ENCODE measurements around the gene ANO9.

The ANO9 gene, protein sequence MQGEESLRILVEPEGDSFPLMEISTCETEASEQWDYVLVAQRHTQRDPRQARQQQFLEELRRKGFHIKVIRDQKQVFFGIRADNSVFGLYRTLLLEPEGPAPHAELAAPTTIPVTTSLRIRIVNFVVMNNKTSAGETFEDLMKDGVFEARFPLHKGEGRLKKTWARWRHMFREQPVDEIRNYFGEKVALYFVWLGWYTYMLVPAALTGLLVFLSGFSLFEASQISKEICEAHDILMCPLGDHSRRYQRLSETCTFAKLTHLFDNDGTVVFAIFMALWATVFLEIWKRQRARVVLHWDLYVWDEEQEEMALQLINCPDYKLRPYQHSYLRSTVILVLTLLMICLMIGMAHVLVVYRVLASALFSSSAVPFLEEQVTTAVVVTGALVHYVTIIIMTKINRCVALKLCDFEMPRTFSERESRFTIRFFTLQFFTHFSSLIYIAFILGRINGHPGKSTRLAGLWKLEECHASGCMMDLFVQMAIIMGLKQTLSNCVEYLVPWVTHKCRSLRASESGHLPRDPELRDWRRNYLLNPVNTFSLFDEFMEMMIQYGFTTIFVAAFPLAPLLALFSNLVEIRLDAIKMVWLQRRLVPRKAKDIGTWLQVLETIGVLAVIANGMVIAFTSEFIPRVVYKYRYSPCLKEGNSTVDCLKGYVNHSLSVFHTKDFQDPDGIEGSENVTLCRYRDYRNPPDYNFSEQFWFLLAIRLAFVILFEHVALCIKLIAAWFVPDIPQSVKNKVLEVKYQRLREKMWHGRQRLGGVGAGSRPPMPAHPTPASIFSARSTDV

DNA sequence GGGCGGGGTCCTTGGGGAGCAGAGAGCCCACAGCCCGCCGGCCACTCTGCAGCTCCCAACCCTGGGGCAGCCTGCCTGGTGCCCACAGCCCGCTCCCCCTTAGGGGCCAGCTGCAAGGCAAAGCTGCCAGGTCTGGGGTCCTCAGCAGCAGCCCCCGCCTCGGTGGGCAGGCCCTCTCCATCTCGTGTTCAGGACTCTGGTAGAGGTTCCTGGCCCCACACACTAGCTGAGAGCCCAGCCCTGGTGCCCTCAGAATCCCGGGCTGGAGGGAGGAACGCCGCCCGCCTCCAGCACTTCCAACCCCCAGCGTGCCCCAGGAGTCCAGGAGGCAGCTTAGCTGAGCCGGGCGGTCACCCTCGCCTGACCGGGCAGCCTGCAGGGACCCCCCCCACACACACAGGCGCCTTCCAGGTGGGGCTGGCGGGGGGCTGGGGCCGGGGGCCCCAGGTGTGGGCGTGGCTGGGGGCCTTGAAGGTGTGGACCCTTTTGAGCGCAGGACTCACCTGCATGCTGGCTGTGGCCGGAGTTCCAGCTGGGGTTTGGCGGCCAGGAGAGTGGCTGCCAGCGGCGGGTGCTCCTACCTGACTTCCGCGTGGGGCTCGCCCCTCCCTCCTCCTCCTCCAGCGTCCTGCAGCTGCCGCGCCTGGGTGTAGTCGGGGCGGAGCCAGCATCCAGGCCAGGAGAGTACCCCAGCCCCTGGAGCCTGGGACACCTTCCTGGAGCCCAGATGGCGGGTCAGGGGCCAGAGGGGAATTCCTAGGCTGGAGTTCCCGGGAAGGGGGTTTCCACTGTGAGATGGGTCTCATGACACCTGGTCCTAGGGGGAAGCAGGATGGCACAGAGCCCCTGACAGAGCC is at the start of gene ANO9:
ANO9 (minus strand) TSS at position 594 of the 857 bp plus-strand sequence; CDS start at position 509, 85 bp downstream.
- peak in 1 of 2 donors; percentile 29 for DNase-seq (ENCODE audit: low read depth in 2 of 2)

DNA sequence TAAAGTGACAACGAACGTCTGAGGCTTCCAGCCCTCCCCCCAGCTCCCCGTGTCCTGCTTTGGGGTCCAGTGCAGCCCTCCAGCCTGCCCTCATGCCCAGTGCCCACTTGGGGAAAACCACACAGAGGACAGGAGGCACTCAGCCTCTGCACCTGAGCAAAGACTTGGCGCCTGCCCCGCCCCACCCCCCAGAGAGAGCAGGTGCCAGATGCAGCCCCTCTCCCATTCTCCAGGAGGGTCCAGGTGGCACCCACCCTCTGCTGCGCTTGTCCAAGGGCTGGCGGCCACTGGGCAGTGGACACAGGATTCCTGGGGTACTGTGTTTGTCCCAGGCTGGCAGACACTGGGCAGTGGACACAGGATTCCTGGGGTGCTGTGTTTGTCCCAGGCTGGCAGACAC is 49.5 kb upstream of the ANO9 start:
- no peak for DNase-seq (ENCODE audit: low read depth in 2 of 2)

DNA sequence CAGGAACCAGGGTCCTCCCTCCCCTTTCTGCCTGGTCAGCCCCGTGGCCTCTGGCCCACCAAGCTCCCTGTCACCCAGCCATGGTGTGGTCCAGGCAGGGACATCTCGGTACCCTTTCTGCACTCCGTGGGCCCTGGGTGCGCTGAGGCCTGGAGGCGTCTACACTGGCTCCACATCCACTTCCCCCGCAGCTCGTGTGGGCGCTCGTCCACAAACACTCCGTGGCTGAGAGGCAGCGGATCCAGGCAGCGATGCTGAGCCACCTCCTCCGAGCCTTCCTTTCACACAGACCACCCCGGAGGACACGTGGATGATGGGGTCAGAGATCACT is 49.1 kb upstream of the ANO9 start:
- no peak for DNase-seq (ENCODE audit: low read depth in 2 of 2)

DNA sequence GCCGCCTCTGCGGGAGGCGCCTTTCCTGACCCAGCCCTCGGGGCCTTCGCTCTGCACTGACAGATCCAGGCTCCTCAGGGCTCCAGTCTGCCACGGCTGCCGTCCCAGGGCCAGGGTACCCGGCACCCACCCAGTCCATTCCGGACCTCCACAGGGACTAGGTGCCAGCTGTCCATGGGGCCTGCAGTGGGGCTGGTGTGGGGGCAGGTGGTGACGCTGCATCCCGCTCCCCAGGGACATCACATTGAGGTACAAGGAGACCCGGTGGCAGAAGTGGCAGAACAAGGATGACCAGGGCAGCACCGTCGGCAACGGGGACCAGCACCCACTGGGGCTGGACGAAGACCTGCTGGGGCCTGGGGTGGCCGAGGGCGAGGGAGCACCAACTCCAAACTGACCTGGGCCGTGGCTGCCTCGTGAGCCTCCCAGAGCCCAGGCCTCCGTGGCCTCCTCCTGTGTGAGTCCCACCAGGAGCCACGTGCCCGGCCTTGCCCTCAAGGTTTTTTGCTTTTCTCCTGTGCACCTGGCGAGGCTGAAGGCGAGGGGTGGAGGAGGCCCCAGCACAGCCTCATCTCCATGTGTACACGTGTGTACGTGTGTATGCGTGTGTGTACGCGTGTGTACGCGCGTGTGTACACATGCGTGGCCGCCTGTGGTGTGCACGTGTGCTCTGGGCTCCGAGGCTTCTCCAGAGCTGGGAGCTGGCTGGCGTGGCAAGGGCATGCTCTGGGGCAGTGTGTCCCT is 48.5 kb upstream of the ANO9 start:
- DNase-seq (ENCODE audit: low read depth in 2 of 2): no peak

DNA sequence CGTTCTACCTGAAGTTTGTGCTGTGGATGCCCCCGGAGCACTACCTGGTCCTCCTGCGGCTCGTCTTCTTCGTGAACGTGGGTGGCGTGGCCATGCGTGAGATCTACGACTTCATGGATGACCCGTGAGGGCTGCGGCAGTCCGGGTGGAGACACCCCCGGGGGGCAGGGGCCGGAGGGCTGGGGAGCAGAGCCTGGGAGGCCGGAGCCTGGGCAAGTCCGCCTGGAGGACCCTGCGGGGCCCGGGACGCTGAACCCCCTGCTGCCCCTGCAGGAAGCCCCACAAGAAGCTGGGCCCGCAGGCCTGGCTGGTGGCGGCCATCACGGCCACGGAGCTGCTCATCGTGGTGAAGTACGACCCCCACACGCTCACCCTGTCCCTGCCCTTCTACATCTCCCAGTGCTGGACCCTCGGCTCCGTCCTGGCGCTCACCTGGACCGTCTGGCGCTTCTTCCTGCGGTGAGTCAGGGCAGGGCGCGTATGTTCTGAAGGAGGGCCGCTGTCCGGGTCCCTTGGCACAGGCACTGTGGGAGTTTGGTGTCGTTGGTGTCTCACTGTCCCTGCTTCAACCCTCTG is 47.9 kb upstream of the ANO9 start:
- DNase-seq (ENCODE audit: low read depth in 2 of 2): no peak

DNA sequence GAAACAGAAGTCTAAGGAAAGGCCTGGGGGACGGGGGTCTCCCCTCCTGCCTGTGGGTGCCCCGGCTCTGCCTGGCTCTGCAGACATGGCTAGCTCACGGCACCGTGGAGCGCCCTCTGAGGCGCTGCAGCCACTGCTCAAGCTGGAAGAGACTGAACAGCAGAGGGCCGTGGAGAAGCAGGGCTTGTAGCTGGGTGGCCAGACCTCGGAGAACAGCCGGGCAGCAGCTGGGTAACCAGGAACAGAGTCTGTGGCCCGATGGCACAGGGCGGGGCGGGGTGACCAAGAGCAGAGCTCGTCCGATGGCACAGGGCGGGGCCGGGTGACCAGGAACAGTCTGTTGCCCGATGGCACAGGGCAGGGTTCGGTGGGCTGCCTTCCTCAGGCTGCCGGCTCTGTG is 47.2 kb upstream of the ANO9 start:
- DNase-seq (ENCODE audit: low read depth in 2 of 2): no peak

DNA sequence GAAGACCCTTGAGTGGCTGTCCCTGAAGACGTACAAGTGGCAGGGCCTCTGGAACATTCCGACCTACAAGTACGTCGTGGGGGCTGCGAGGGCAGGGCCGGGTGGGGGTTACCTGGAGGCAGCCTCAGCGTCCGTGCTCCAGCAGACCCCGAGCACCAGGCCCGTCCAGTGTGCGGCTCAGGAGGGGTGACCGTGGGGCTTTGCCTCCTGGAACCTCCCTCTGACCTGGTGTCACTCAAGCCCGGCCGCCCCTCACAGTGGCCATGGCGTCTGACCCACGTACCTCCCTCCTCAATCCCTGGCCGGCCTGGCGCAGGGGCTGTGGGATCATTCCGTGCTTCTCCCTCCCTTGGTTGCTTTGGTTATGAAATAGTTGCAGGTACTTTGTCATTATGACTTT is 46.8 kb upstream of the ANO9 start:
- no peak for DNase-seq (ENCODE audit: low read depth in 2 of 2)

DNA sequence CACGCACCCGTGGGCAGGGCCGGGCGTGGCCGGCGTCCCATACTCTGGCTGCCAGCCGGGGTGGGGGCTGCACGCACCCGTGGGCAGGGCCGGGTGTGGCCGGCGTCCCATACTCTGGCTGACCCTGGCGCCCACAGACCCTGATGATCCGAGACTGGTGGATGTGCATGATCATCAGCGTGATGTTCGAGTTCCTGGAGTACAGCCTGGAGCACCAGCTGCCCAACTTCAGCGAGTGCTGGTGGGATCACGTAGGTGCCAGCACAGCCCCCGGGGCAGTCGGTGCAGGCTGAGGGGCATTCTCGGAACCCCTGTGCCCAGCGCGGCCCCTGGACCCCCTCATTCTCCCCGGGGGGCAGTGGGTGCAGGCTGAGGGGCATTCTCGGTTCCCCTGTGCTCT is 46.3 kb upstream of the ANO9 start:
- DNase-seq (ENCODE audit: low read depth in 2 of 2): no peak

DNA sequence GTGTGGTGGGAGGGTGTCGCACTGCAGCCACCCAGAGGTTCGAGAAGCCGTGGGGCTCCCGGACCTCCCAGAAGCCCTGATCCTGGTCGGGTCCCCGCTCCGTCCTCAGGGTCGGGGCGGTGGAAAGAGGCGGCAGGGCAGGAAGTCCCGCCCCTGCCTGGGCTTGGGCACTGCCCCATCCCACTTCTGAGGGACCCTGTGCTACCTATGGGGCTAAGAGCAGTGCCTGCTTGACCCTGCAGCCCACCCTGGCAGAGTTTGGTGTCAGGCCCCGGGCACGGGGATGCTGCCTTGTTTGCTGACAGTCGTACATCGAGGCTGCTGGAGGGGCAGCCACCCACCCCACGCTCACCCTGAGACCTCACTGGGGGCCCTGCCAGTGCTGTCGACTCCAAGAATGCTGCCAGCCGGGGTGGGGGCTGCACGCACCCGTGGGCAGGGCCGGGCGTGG is 45.8 kb upstream of the ANO9 start:
- DNase-seq (ENCODE audit: low read depth in 2 of 2): no peak

DNA sequence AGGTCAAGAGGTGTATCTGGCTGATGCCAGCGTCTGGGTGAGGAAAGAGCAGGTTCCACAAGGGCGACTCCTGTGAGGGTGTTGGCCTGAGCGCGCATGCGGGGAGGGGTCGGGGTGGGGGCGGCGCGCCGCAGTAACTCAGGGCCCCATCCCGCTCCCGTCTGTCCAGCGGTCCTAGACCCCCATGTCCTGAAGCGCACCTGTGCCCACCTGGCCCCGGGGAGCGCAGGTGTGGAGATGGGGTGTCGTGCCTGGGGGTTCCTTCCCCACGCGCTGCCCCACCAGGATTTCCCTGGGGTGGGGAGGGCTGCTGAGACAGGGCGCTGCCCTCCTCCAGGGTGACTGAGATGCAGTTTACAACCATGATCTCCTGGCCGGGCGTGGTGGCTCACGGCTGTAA is 44.4 kb upstream of the ANO9 start:
- no peak for DNase-seq (ENCODE audit: low read depth in 2 of 2)

DNA sequence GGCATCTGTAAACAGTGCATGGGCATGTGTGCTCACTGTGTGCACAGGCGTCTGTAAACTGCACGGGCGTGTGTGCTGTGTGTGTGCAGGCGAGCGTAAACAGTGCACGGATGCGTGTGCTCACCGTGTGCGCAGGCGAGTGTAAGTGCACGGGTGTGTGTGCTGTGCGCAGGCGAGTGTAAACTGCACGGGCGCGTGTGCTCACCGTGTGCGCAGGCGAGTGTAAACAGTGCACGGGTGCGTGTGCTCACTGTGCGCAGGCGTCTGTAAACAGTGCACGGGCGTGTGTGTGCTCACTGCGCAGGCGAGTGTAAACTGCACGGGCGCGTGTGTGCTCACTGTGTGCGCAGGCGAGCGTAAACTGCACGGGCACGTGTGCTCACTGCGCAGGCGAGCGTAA is 42.8 kb upstream of the ANO9 start:
- no peak for DNase-seq (ENCODE audit: low read depth in 2 of 2)

DNA sequence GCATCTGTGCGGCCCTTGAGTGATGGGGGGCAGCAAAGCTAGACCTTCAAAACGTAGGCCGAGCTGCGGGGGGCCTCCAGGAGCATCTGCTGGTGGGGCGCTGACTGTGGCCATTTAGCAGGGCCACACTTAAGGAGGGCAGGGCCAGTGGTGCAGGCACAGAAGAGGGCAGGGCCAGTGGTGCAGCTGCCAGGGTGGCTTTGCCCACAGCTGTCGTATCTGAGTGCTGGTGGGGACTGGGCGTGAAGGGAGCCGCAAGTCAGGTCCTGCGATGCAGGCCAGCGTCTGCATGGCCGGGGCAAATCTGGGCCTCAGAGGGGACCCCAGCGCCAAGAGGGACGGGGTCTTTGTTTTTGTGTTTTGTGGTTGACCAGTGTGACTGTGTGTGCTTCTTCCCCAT is 37.5 kb upstream of the ANO9 start:
- DNase-seq (ENCODE audit: low read depth in 2 of 2): no peak

DNA sequence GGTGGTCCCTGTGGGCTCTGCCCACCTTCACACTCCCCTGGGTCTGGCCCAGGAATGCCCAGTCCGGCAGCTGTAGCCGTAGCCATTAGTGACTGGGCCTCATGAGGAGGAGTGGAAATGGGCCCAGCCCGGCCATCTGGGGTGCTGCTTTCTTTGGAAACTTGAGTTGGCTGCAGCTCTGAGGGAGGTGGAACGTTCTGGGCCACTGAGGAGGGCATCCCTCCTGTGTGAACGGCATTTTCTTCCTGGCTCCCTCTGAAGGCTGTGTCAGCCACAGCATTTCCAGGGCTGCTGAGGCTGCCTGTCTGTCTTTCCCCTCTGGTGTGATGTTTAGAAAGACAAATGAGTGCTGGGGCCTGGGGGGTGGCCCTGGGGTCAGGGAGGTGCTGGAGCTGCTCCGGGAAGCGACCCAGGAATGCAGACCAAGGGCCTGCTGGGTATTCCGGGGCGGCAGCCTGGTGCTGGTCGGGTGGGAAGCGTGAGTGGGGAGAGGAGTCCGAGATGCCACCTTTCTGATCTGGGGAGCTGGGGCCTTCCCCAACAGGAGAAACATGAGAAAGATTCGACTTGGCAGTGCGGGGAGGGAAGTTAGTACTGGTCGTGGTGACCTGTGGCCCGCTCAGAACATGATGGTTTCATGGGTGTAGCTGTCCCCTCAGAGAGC is 35.4 kb upstream of the ANO9 start:
- DNase-seq (ENCODE audit: low read depth in 2 of 2): no peak

DNA sequence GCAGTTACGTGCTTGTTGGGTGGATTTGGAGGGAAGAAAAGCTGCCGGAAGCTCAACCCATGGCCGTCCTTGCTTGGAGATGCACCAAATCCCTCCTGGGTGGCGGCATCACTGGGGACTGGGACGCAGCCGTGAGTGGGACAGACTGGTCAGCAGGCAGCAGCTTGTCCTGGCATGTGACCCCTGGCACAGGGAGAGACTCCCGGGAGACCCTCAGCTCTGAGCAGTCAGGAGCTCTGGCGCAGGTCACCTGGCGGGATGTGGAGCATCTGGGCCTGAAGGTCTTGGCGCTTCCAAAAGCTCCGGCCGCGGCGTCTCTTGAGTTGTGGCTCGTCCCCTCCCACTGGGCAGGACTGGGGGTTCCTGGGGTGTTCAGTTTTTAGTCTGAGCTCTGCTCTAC is 34.6 kb upstream of the ANO9 start:
- DNase-seq (ENCODE audit: low read depth in 2 of 2): no peak

DNA sequence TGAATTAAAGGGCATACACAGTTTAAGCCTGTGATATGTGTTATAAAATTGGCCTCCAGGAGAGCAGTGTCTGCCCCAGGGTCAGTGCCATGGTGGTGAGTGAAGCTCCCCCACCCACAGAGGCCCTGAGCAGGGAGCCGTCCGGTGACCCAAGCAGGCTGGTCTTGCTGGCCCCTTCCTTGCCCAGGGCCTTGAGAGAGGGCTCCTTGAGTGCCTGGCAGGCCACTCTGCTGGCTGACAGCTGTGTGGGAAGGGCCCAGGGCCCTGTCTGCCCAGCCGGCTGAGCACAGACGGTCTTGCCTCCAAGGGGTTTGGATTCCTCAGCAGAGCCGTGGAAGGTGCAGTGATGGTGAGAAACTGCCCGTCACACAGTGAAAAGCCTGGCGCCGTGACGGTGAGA is 34.1 kb upstream of the ANO9 start:
- DNase-seq (ENCODE audit: low read depth in 2 of 2): no peak

DNA sequence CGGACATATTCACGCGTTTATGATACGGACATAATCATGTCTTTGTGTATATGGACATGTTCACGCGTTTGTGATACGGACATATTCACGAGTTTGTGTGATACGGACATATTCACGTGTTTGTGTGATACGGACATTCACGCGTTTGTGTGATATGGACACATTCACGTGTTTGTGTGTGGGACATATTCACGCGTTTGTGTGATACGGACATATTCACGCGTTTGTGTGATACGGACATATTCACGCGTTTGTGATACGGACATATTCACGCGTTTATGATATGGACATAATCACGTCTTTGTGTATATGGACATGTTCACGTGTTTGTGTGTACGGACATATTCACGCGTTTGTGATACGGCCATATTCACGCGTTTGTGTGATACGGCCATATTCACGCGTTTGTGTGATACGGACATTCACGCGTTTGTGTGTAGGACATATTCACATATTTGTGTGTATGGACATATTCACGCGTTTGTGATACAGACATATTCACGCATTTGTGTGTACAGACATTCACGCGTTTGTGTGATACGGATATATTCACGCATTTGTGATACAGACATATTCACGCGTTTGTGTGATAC is 33.2 kb upstream of the ANO9 start:
- no peak for DNase-seq (ENCODE audit: low read depth in 2 of 2)

DNA sequence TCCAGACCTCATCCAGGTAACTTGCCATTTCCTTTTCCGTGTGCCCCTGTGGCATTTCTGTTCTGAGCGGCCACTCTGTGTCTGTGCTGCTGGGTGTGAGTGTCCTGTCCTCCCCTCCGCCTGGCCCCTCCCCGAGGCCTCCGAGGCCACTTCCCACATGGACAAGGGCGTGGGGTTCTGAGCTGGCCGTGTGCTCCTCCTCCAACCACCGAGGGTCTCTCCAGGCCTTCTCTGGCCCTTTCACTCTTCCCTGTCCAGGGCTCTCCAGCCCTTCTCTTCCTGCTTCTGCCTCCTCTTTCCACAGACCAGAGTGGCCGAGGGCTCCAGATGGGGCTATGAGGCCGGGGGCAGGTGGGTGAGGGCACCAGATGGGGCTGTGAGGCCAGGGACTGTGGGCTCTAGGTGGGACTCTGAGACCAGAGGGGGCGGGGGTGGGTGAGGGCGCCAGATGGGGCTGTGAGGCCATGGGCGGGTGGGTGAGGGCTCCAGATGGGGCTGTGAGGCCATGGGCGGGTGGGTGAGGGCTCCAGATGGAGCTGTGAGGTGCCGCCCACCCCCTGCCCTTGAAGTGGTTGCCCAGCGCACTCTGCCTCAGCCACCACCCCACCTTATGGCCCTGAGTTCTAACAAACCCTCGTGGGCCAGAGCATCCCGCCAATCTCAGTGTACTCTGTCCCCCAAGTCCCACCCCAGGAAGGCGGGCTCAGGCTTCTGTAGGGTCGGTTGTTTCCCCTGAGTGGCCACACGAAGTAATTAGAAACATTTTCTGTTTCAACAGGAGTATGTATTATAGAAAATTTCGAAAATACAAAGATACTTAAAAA is 32.4 kb upstream of the ANO9 start:
- no peak for DNase-seq (ENCODE audit: low read depth in 2 of 2)

DNA sequence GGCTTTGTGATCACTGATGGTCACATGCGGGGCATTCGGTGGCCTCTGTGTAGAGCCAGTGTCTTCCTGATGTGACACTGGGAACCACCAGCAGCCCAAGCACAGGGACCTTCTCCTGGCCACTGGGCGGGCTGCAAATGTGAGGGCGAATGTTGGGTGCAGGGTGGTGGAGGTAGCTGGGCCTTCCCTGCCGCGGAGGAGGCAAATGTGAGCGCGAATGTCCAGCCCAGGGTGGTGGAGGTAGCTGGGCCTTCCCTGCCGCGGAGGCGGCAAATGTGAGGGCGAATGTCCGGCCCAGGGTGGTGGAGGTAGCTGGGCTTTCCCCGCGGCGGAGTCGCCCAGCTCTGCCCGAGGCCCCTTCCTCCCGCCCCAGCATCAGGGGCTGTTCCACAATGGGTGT is 31.6 kb upstream of the ANO9 start:
- no peak for DNase-seq (ENCODE audit: low read depth in 2 of 2)

DNA sequence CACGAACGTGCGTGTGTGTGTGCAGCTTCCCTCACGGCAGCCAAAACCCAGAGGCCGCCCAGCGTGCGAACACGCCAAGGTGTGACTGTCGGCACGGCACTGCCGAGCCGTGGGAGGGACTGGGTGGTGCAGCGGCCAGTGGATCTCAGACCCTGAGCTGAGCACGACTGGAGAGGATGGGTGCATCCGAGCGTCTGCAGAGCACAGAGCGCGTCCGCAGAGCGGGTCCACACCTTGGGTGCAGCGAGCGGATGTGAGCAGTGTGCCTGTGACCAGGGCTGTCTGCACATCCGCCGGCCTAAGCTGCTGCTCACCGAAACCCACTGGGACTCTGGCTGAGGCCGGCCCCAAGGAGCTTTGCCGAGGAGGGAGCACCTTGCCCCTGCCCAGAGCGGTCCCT is 31.0 kb upstream of the ANO9 start:
- no peak for DNase-seq (ENCODE audit: low read depth in 2 of 2)

All from stimulated activated CD4-positive, alpha-beta T cell treated with anti-CD3 and anti-CD28 coated beads, Interleukin-1b, Interleukin-23, amount 100 ng/mL, for 1 hour (primary cell).